Measurements from ENCODE around the gene SH3TC2.

Gene SH3TC2

DNA sequence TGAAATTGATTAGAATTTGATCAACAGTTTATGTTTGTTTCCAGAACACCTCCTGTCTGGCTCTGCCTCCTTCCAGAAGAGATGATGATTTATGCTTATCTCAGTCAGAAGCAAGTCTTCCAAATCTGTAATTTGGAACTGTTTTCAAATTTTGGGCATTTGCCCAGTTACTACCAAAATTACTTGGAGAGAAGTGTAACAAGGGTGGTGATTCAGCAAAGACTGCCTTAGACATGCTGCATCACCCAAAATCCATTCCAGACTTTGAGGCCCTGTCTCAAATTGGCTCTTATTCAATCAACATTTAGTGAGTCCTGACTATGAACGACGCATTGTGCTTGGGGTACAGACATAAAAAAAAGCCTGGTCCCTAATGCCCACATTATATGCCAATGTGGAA is 89.4 kb downstream of the SH3TC2 start:
- H3K4me3 ChIP-seq (replicated peaks in 1 of 2; ENCODE audit: low read depth in 2 of 2, low read length in 2 of 2) = no peak overlapping the region
- DNase-seq (ENCODE audit: low read depth in 2 of 2) = peak; percentile 49 to 52
- TF ChIP-seq, protein P1, sequence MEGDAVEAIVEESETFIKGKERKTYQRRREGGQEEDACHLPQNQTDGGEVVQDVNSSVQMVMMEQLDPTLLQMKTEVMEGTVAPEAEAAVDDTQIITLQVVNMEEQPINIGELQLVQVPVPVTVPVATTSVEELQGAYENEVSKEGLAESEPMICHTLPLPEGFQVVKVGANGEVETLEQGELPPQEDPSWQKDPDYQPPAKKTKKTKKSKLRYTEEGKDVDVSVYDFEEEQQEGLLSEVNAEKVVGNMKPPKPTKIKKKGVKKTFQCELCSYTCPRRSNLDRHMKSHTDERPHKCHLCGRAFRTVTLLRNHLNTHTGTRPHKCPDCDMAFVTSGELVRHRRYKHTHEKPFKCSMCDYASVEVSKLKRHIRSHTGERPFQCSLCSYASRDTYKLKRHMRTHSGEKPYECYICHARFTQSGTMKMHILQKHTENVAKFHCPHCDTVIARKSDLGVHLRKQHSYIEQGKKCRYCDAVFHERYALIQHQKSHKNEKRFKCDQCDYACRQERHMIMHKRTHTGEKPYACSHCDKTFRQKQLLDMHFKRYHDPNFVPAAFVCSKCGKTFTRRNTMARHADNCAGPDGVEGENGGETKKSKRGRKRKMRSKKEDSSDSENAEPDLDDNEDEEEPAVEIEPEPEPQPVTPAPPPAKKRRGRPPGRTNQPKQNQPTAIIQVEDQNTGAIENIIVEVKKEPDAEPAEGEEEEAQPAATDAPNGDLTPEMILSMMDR (IDR thresholded peaks at IDR 0.05; ENCODE audit: low read depth, low read length) = no peak

DNA sequence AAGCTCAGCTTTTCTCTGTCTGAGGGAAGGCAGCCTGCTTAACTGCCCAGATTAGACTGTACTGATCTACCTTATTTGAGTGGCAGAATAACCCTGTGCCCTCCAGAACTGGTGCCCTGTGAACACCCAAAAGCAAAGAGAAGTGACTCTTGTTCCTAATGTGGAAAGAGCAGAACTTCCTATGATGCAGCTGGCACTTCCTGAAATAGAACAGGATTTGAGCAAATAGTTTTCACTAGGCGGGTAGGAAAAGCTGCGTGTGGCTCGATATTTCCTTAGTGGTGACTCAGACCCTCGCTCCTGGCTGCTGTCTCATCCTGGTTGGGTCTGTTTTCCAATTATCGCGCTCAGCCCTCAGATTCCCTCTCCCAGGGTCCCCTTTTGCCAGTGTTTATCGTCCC is 89.9 kb downstream of the SH3TC2 start:
- TF ChIP-seq, protein P1 (IDR thresholded peaks at IDR 0.05; ENCODE audit: low read depth, low read length) = no peak
- no peak overlapping the region for H3K4me3 ChIP-seq (replicated peaks in 1 of 2; ENCODE audit: low read depth in 2 of 2, low read length in 2 of 2)
- DNase-seq (ENCODE audit: low read depth in 2 of 2) = peak; percentile 83 to 87

DNA sequence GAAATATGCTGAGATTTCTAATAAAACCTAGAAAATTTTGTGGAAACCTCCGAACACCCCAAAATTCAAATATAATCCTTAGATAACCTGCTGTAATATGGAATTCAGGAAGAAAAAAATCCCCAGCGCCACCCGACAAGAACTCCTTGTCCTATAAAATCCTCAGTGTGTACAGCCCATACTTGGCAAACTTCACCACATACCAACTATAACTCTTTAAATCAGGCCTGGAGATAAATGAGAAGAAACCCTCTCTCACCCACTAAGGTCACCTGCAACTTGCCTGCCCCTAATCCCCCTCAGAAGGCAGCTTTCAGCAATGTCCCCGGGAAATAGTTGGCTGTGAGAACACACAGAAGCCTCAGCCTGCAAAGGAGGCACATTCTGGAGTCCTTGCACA is 90.5 kb downstream of the SH3TC2 start:
- TF ChIP-seq, protein P1 (IDR thresholded peaks at IDR 0.05; ENCODE audit: low read depth, low read length) = no peak
- DNase-seq (ENCODE audit: low read depth in 2 of 2) = no peak
- no peak overlapping the region for H3K4me3 ChIP-seq (replicated peaks in 1 of 2; ENCODE audit: low read depth in 2 of 2, low read length in 2 of 2)

DNA sequence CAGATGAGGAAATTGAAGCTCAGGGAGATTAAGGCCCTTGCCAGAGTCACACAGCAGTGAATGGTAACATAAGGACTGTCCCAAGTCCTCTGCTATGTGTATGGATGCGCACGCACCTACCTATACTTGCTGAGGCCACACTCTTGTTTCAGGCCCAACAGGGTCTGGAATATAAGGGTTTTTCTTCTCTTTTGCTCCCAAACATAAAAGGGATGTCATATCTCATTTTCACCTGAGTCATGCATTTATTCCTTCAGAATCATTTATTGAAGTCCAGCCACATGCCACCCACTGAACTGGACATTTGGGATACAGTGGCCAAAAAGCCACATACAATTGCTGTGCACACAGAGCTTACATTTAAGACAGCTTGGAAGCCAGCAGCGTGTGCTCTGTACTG is 92.0 kb downstream of the SH3TC2 start:
- DNase-seq (ENCODE audit: low read depth in 2 of 2) = no peak
- H3K4me3 ChIP-seq (replicated peaks in 1 of 2; ENCODE audit: low read depth in 2 of 2, low read length in 2 of 2) = no peak overlapping the region
- TF ChIP-seq, protein P1 (IDR thresholded peaks at IDR 0.05; ENCODE audit: low read depth, low read length) = no peak

DNA sequence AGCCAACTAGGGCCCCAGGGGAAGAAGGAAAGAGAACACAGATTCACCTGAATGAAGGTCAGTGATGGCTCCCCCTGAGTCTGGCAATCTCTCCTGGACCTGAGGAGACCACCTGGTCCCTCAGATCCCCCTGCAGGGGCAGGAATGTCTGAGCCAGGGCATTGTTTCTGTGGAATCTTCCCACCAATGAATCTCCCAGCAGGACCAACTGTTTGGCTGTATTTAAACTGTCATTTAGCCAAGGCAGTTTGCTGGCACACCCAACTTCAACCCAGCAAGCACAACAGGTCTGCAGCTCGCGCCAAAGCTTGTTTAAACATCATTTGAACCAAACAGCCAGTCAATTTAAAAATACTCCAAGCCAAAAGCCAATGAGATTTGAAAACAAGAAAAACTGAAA is 92.6 kb downstream of the SH3TC2 start:
- TF ChIP-seq, protein P1 (IDR thresholded peaks at IDR 0.05; ENCODE audit: low read depth, low read length) = no peak
- H3K4me3 ChIP-seq (replicated peaks in 1 of 2; ENCODE audit: low read depth in 2 of 2, low read length in 2 of 2) = no peak overlapping the region
- no peak for DNase-seq (ENCODE audit: low read depth in 2 of 2)

DNA sequence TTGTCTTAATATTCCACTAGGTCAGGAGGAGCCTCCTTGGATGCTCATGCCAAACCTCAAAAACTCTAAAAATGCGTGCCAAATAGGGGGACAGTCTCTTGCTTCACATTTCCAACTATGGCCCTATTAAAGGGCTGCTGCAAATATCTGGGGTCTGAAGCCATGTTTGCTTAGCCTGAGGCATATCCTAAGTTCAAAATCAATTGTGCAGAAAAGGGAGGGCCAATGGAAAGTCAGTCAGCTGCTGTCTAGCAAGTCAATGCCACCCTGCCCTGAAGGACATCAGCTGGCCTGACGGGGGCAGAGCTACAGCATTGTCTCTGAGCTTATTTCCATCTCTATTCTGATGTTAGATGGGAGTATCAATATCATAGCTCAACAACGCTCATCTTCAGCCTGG is 93.6 kb downstream of the SH3TC2 start:
- TF ChIP-seq, protein P1 (IDR thresholded peaks at IDR 0.05; ENCODE audit: low read depth, low read length) = no peak
- H3K4me3 ChIP-seq (replicated peaks in 1 of 2; ENCODE audit: low read depth in 2 of 2, low read length in 2 of 2) = no peak overlapping the region
- no peak for DNase-seq (ENCODE audit: low read depth in 2 of 2)

DNA sequence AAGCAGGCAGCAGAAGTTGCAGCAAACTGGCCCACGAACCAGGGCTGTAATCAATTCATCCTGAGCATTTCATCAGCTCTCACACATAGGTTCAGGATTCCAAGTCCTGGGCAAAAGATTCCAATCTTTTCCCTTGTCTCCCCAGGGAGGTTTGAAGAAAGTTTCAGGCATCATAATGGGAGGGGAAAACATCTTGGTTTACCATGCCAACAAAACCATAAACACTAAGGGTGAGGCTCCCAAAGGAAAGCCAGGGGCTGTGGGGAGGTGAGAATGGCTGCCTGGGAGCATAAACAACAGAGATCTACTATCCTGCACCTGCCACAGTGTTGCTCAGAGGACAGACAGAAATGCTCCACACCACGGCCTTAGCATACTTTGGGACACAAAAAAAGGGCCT is 94.6 kb downstream of the SH3TC2 start:
- no peak overlapping the region for H3K4me3 ChIP-seq (replicated peaks in 1 of 2; ENCODE audit: low read depth in 2 of 2, low read length in 2 of 2)
- TF ChIP-seq, protein P1 (IDR thresholded peaks at IDR 0.05; ENCODE audit: low read depth, low read length) = no peak
- DNase-seq (ENCODE audit: low read depth in 2 of 2) = no peak
